Measurements from ENCODE around the gene LRP4. TPM values are rescaled to one million over a fixed set of nuclear protein-coding genes. Genes with fewer than 3 reads are reported as not detected.

The LRP4 gene
- polyA plus RNA-seq, 1 experiment = 3.8 TPM

- TF ChIP-seq, protein P1, sequence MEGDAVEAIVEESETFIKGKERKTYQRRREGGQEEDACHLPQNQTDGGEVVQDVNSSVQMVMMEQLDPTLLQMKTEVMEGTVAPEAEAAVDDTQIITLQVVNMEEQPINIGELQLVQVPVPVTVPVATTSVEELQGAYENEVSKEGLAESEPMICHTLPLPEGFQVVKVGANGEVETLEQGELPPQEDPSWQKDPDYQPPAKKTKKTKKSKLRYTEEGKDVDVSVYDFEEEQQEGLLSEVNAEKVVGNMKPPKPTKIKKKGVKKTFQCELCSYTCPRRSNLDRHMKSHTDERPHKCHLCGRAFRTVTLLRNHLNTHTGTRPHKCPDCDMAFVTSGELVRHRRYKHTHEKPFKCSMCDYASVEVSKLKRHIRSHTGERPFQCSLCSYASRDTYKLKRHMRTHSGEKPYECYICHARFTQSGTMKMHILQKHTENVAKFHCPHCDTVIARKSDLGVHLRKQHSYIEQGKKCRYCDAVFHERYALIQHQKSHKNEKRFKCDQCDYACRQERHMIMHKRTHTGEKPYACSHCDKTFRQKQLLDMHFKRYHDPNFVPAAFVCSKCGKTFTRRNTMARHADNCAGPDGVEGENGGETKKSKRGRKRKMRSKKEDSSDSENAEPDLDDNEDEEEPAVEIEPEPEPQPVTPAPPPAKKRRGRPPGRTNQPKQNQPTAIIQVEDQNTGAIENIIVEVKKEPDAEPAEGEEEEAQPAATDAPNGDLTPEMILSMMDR (IDR thresholded peaks at IDR 0.05; ENCODE audit: low read depth, low read length) = no peak
- Histone ChIP-seq H3K4me3 (ENCODE audit: low read depth, low read length) (no peak overlapping the region), H3K27me3 (ENCODE audit: control insufficient read depth, insufficient read depth, low read length) (no peaks in the 10 kb centered on the region), H3K9me3 (ENCODE audit: control insufficient read depth, insufficient read depth, low read length) (no peaks in the 10 kb centered on the region), H3K27ac (ENCODE audit: low read depth, low read length) (no peak overlapping the region)
- no peak for DNase-seq (ENCODE audit: low read depth, low spot score)
- ChIA-PET POLR2A (no interaction called here), CTCF (no interaction called here)
Observed at GRCh38 chr11:46902694-46903093, 15.7 kb downstream of the LRP4 start.

DNA sequence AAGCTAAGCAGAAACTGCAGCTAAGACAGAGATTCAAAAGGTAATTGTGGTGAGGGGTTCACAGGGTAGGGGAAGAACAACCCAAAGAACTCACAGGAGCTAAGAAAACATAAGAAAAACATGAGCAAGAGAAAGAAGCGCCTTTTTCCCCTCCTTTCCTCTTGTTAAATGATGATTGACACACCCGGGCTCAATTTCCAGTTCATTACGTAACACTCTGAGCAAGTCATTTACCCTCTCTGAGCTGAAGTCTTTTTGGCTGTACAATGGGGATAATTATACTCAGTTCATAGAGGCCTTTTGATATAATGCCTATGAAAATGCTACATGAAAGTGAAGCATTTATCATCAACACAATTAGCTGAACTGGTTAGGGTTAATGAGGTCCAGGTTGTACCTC is 17.2 kb downstream of the LRP4 start:
- Histone ChIP-seq H3K27ac (ENCODE audit: low read depth, low read length) (no peak overlapping the region), H3K9me3 (ENCODE audit: control insufficient read depth, insufficient read depth, low read length) (no peaks in the 10 kb centered on the region), H3K27me3 (ENCODE audit: control insufficient read depth, insufficient read depth, low read length) (no peaks in the 10 kb centered on the region), H3K4me3 (ENCODE audit: low read depth, low read length) (no peak overlapping the region)
- no peak for DNase-seq (ENCODE audit: low read depth, low spot score)
- ChIA-PET POLR2A (interaction anchor here (0.6 kb wide), 1 partner anchor 49 kb away, joined by 6 read pairs; no protein-coding TSS in a partner anchor), CTCF (interaction anchor here (1.1 to 1.8 kb wide), 2 partner anchors 252 to 253 kb away, joined by 4 read pairs; no protein-coding TSS in a partner anchor)
- TF ChIP-seq, protein P1 (IDR thresholded peaks at IDR 0.05; ENCODE audit: low read depth, low read length) = no peak

GRCh38 chr11:46900091-46900746 is 18.1 kb downstream of the LRP4 start:
- ChIA-PET CTCF (interaction anchor here (1.8 kb wide), 1 partner anchor 252 kb away, joined by 4 read pairs; no protein-coding TSS in a partner anchor), POLR2A (no interaction called here)
- H3K4me3 ChIP-seq (ENCODE audit: low read depth, low read length) = no peak overlapping the region

GRCh38 chr11:46899501-46900025 is 18.8 kb downstream of the LRP4 start:
- Histone ChIP-seq H3K4me3 (ENCODE audit: low read depth, low read length) (no peak overlapping the region), H3K27me3 (ENCODE audit: control insufficient read depth, insufficient read depth, low read length) (no peaks in the 10 kb centered on the region), H3K27ac (ENCODE audit: low read depth, low read length) (no peak overlapping the region), H3K9me3 (ENCODE audit: control insufficient read depth, insufficient read depth, low read length) (no peaks in the 10 kb centered on the region)
- POLR2A ChIA-PET = no interaction called here
- CTCF ChIA-PET = interaction anchor here (1.8 kb wide), 1 partner anchor 253 kb away, joined by 4 read pairs; no protein-coding TSS in a partner anchor
- no peak for DNase-seq (ENCODE audit: low read depth, low spot score)
- TF ChIP-seq, protein P1 (IDR thresholded peaks at IDR 0.05; ENCODE audit: low read depth, low read length) = no peak

More at GRCh38 chr11:46900091-46900746, 18.1 kb downstream of the LRP4 start:
- TF ChIP-seq, protein P1 (IDR thresholded peaks at IDR 0.05; ENCODE audit: low read depth, low read length) = no peak
- no peak for DNase-seq (ENCODE audit: low read depth, low spot score)
- Histone ChIP-seq H3K27ac (ENCODE audit: low read depth, low read length) (no peak overlapping the region), H3K27me3 (ENCODE audit: control insufficient read depth, insufficient read depth, low read length) (no peaks in the 10 kb centered on the region), H3K9me3 (ENCODE audit: control insufficient read depth, insufficient read depth, low read length) (no peaks in the 10 kb centered on the region)

DNA sequence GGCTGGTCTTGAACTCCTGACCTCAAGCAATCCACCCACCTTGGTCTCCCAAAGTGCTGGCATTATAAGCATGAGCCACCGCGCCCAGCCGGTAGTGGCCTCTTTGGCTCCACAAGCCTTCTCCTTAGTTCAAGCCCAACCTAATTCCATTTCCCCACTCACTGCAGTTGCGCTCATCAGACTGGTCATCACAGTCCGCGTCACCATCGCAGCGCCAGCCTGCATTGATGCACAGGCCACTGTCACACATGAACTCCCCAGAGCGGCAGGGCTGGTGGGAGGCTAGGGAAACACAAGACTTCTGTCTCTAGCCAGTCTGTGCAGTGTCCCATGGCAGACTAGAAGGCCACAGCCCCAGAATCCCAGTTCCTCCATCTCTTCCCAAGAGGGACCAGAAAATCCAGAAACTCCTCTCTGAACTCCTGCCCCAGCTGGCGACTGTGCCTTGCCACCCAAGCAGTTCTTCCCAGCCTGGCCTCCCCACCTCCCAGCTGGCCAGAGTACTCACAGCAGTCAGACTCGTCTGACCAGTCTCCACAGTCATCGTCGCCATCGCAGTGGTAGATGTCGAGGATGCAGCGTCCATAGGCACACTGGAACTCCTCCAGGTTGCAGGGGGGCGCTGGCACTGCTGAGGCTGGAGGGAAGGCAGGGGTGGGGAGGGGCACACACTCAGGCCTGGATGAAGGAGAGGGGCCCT is 19.8 kb downstream of the LRP4 start:
- no peaks in the 10 kb centered on the region for H3K27me3 ChIP-seq (ENCODE audit: control insufficient read depth, insufficient read depth, low read length)
- TF ChIP-seq, protein P1 (IDR thresholded peaks at IDR 0.05; ENCODE audit: low read depth, low read length) = no peak
- H3K27ac ChIP-seq (ENCODE audit: low read depth, low read length) = no peak overlapping the region
- ChIA-PET CTCF (no interaction called here), POLR2A (no interaction called here)
- no peaks in the 10 kb centered on the region for H3K9me3 ChIP-seq (ENCODE audit: control insufficient read depth, insufficient read depth, low read length)
- H3K4me3 ChIP-seq (ENCODE audit: low read depth, low read length) = no peak overlapping the region
- DNase-seq (ENCODE audit: low read depth, low spot score) = no peak
